ENCODE results near the gene MTURN. TPM values are rescaled to one million over a fixed set of nuclear protein-coding genes. Genes with fewer than 3 reads are reported as not detected.
A peak's percentile ranks its signal among the peaks of the same experiment; 100 is the strongest.

Gene MTURN
- total and polyA plus RNA-seq, 12 donors: 4.6 to 15.6 (median 7.6) TPM

- TF ChIP-seq CTCF (IDR thresholded peaks at IDR 0.05) (no peak), POLR2A (IDR thresholded peaks at IDR 0.05) (no peak)
- Histone ChIP-seq H3K4me3 (no peak overlapping the region), H3K27me3 (no peaks in the 10 kb centered on the region), H3K27ac (peak overlapping the region in 1 of 5 donors; percentile 62), H3K9me3 (replicated peaks in 1 of 3) (no peaks in the 10 kb centered on the region), H3K4me1 (replicated peaks in 1 of 2) (peaks cover 0 to 39% of the 10 kb centered on the region in 2 donors), H3K36me3 (replicated peaks in 1 of 2) (no peaks in the 10 kb centered on the region)
- intact Hi-C loops (cut with DNase I): no loop called here
- 76 to 88% (median 86%) methylated on average over 9 of the region's 9 CpGs for WGBS, 4 donors
- DNase-seq: no peak
Observed at GRCh38 chr7:30171766-30172447, 37.1 kb downstream of the MTURN start.

GRCh38 chr7:30172451-30172850, 37.7 kb downstream of the MTURN start:
- H3K4me3 ChIP-seq: no peak overlapping the region
- H3K27me3 ChIP-seq: no peaks in the 10 kb centered on the region
- no peak for DNase-seq
- no peaks in the 10 kb centered on the region for H3K36me3 ChIP-seq (replicated peaks in 1 of 2)
- no peak for TF ChIP-seq POLR2A (IDR thresholded peaks at IDR 0.05)
- peak overlapping the region in 2 of 5 donors; percentile 20 to 62 for H3K27ac ChIP-seq
- peaks cover 0 to 39% of the 10 kb centered on the region in 2 donors for H3K4me1 ChIP-seq (replicated peaks in 1 of 2)
- intact Hi-C loops (cut with DNase I): no loop called here
- H3K9me3 ChIP-seq (replicated peaks in 1 of 3): no peaks in the 10 kb centered on the region
- 86 to 92% (median 88%) methylated on average over 3 of the region's 3 CpGs for WGBS, 4 donors

- WGBS, 4 donors: 59 to 83% (median 75%) methylated on average over 10 to 13 of the region's 13 CpGs
- H3K9me3 ChIP-seq (replicated peaks in 1 of 3): no peaks in the 10 kb centered on the region
- H3K36me3 ChIP-seq (replicated peaks in 1 of 2): no peaks in the 10 kb centered on the region
- no peaks in the 10 kb centered on the region for H3K27me3 ChIP-seq
- DNase-seq: peak in 4 of 7 donors; percentile 27 to 90 (median 36)
- no peak for TF ChIP-seq POLR2A (IDR thresholded peaks at IDR 0.05)
- peak in 1 of 6 experiments; percentile 5 for TF ChIP-seq CTCF (IDR thresholded peaks at IDR 0.05)
- H3K27ac ChIP-seq: peak overlapping the region in 2 of 5 donors; percentile 26 to 62
- H3K4me3 ChIP-seq: no peak overlapping the region
- peaks cover 0 to 44% of the 10 kb centered on the region in 2 donors for H3K4me1 ChIP-seq (replicated peaks in 1 of 2)
- intact Hi-C loops (cut with DNase I): no loop called here
Observed at GRCh38 chr7:30173058-30173897, 38.5 kb downstream of the MTURN start.

GRCh38 chr7:30175180-30175579, 40.4 kb downstream of the MTURN start:
- TF ChIP-seq POLR2A (IDR thresholded peaks at IDR 0.05): no peak
- no peak for TF ChIP-seq CTCF (IDR thresholded peaks at IDR 0.05)
- 53 to 66% (median 63%) methylated on average over 3 of the region's 3 CpGs for WGBS, 4 donors
- H3K9me3 ChIP-seq (replicated peaks in 1 of 3): no peaks in the 10 kb centered on the region
- peaks cover 6 to 41% of the 10 kb centered on the region in 2 donors for H3K4me1 ChIP-seq (replicated peaks in 1 of 2)
- DNase-seq: no peak
- no peaks in the 10 kb centered on the region for H3K27me3 ChIP-seq
- no peaks in the 10 kb centered on the region for H3K36me3 ChIP-seq (replicated peaks in 1 of 2)
- H3K27ac ChIP-seq: no peak overlapping the region
- H3K4me3 ChIP-seq: no peak overlapping the region
- intact Hi-C loops (cut with DNase I): no loop called here

Data from adrenal gland (tissue), 12 donors.